HepG2 (cell line): Measurements from ENCODE around the gene ARMH1. TPM values are rescaled to one million over a fixed set of nuclear protein-coding genes. Genes with fewer than 3 reads are reported as not detected.

Experiments used
- BRF2 ChIP-seq: sonication (generic); formaldehyde crosslinking; IDR thresholded peaks from 2 replicates; pipeline ENCODE4 v1.8.1; 2022; ENCODE audit warnings: mild to moderate bottlenecking, missing genetic modification reagents
- CC2D1A ChIP-seq: sonication (generic); formaldehyde crosslinking; IDR thresholded peaks from 2 replicates; pipeline ENCODE4 v1.8.1; 2023; ENCODE audit warnings: mild to moderate bottlenecking, missing genetic modification reagents
- CSRNP1 ChIP-seq: sonication (generic); formaldehyde crosslinking; IDR thresholded peaks from 2 replicates; pipeline ENCODE4 v1.8.1; 2023; ENCODE audit warnings: mild to moderate bottlenecking, missing genetic modification reagents
- HBP1 ChIP-seq: IDR thresholded peaks from 2 replicates; pipeline ENCODE4 v1.6.1; 2016; ENCODE audit warnings: low read depth, control low read depth
- HIVEP1 ChIP-seq: sonication (generic); formaldehyde crosslinking; IDR thresholded peaks from 2 replicates; pipeline ENCODE4 v1.4.0; 2020; ENCODE audit warnings: mild to moderate bottlenecking, missing genetic modification reagents
- HNRNPK ChIP-seq: fragments of 200-400 bp; formaldehyde crosslinking; IDR thresholded peaks from 2 replicates; pipeline ENCODE4 v1.6.1; 2018; ENCODE audit warnings: low read length, low read depth, moderate library complexity, mild to moderate bottlenecking; ENCODE audit not compliant: poor library complexity, severe bottlenecking
- IKZF1 ChIP-seq: fragments of 450-650 bp; IDR thresholded peaks from 2 replicates; pipeline ENCODE4 v1.7.1; 2016
- KLF16 ChIP-seq, 2 experiments: sonication (generic) in 1 of 2; formaldehyde crosslinking in 1 of 2; IDR thresholded peaks; 2 replicates each; pipeline versions ENCODE4 v1.6.1 to v1.8.0; 2016 to 2023; ENCODE audit warnings: missing genetic modification reagents in 2 of 2, missing compliant biosample characterization in 1 of 2
- LCORL ChIP-seq, 2 experiments: fragments of 450-650 bp in 1 of 2; sonication (generic) in 1 of 2; formaldehyde crosslinking in 1 of 2; IDR thresholded peaks; 2 replicates each; pipeline versions ENCODE4 v1.5.0 to v1.6.1; 2017 to 2020; ENCODE audit warnings: antibody characterized with exemption in 1 of 2, missing genetic modification reagents in 1 of 2
- MAFG ChIP-seq: sonication (generic); formaldehyde crosslinking; IDR thresholded peaks from 2 replicates; pipeline ENCODE4 v1.5.1; 2020; ENCODE audit warnings: mild to moderate bottlenecking, missing genetic modification reagents
- MYPOP ChIP-seq: sonication (generic); formaldehyde crosslinking; IDR thresholded peaks from 2 replicates; pipeline ENCODE4 v1.8.1; 2023; ENCODE audit warnings: mild to moderate bottlenecking, moderate library complexity, missing genetic modification reagents
- NR2F2 ChIP-seq: IDR thresholded peaks from 2 replicates; pipeline ENCODE4 v1.6.1; 2012; ENCODE audit warnings: low read depth, inconsistent platforms, borderline replicate concordance
- REL ChIP-seq: sonication (generic); formaldehyde crosslinking; conservative IDR thresholded peaks from 2 replicates; pipeline ENCODE4 v1.8.0; 2022; ENCODE audit warnings: mild to moderate bottlenecking, missing genetic modification reagents, moderate library complexity
- RXRA ChIP-seq: sonication (generic); formaldehyde crosslinking; IDR thresholded peaks from 2 replicates; pipeline ENCODE4 v1.5.1; 2020; ENCODE audit warnings: missing genetic modification reagents
- SSRP1 ChIP-seq: IDR thresholded peaks from 2 replicates; pipeline ENCODE4 v1.6.1; 2016; ENCODE audit warnings: control low read depth
- STAG1 ChIP-seq: sonication (generic); formaldehyde crosslinking; IDR thresholded peaks from 2 replicates; pipeline ENCODE4 v1.4.0; 2020; ENCODE audit warnings: missing genetic modification reagents
- TGIF2 ChIP-seq: IDR thresholded peaks from 2 replicates; pipeline ENCODE4 v1.6.1; 2016; ENCODE audit warnings: control low read depth, missing compliant biosample characterization
- ZNF180 ChIP-seq: sonication (generic); formaldehyde crosslinking; IDR thresholded peaks from 2 replicates; pipeline ENCODE4 v1.4.0; 2020; ENCODE audit warnings: low read depth, missing genetic modification reagents, borderline replicate concordance
- ZNF232 ChIP-seq: sonication (generic); formaldehyde crosslinking; IDR thresholded peaks from 2 replicates; pipeline ENCODE4 v1.4.0; 2020; ENCODE audit warnings: missing genetic modification reagents, borderline replicate concordance
- ZNF337 ChIP-seq: sonication (generic); formaldehyde crosslinking; IDR thresholded peaks from 2 replicates; pipeline ENCODE4 v1.5.1; 2020; ENCODE audit warnings: missing genetic modification reagents, low read depth, mild to moderate bottlenecking, borderline replicate concordance
- ZNF354B ChIP-seq: sonication (generic); formaldehyde crosslinking; IDR thresholded peaks from 2 replicates; pipeline ENCODE4 v1.8.0; 2022; ENCODE audit warnings: mild to moderate bottlenecking, missing genetic modification reagents
- ZNF441 ChIP-seq: sonication (generic); formaldehyde crosslinking; IDR thresholded peaks from 2 replicates; pipeline ENCODE4 v1.7.0; 2021; ENCODE audit warnings: missing genetic modification reagents, borderline replicate concordance
- ZNF709 ChIP-seq: sonication (generic); formaldehyde crosslinking; IDR thresholded peaks from 2 replicates; pipeline ENCODE4 v1.5.0; 2020; ENCODE audit warnings: mild to moderate bottlenecking, missing genetic modification reagents
- ZNF790 ChIP-seq: sonication (generic); formaldehyde crosslinking; IDR thresholded peaks from 2 replicates; pipeline ENCODE4 v1.8.0; 2022; ENCODE audit warnings: missing genetic modification reagents, mild to moderate bottlenecking, borderline replicate concordance
- ZZZ3 ChIP-seq: sonication (generic); formaldehyde crosslinking; IDR thresholded peaks from 2 replicates; pipeline ENCODE4 v1.4.0; 2020; ENCODE audit warnings: missing genetic modification reagents, mild to moderate bottlenecking, borderline replicate concordance
- polyA plus RNA-seq, 8 experiments: library from polyadenylated mRNA; depleted of rRNA in 3 of 8; stranded (reverse) in 7 of 8; unstranded in 1 of 8; fragments of >200 nt; fragmentation: Illumina TruSeq in 4 of 8; extraction: Trizol in 4 of 8; gene quantifications; 2 replicates each; pipeline versions ENCODE4 v1.2.1 to v1.2.3, GENCODE V29; 2011 to 2016; ENCODE audit warnings: low read depth in 4 of 8, missing spikeins in 1 of 8, mixed read lengths in 1 of 8; ENCODE audit not compliant: insufficient read depth in 1 of 8
- total RNA-seq, 5 experiments: library from RNA; depleted of rRNA; stranded (reverse); fragments of >200 nt; fragmentation: Illumina TruSeq; extraction: Trizol; gene quantifications; 2 replicates each; pipeline ENCODE4 v1.2.3, GENCODE V29; 2016; ENCODE audit warnings: low read depth in 1 of 5

Gene ARMH1
- total and polyA plus RNA-seq, 2 of the 13 experiments (the other 11 are each of a cell fraction or from before 2014, with no cell fraction given) = 0.69 TPM; not detected in 1

- TF ChIP-seq ZNF232 = no peak
- TF ChIP-seq SSRP1 (CRISPR knock-in tag) = no peak
- peak; percentile 80 for TF ChIP-seq RXRA (CRISPR knock-in tag)
- no peak for TF ChIP-seq REL (CRISPR knock-in tag)
- 0 out of 2 replicates have a peak, but pooled peaks have one; percentile 59 for TF ChIP-seq HBP1 (CRISPR knock-in tag)
- TF ChIP-seq MAFG (CRISPR knock-in tag) = no peak
- no peak for TF ChIP-seq ZZZ3 (CRISPR knock-in tag)
- 0 out of 2 replicates have a peak, but pooled peaks have one; percentile 35 for TF ChIP-seq ZNF709
- TF ChIP-seq HNRNPK = peak; percentile 55
- TF ChIP-seq ZNF790 (CRISPR knock-in tag) = no peak
- TF ChIP-seq HIVEP1 = peak; percentile 47
- no peak for TF ChIP-seq ZNF337 (CRISPR knock-in tag)
- TF ChIP-seq TGIF2 (CRISPR knock-in tag) = no peak; the same call in 1 of the 2 replicates
- no peak for TF ChIP-seq LCORL (IDR thresholded peaks at IDR 0.05)
- TF ChIP-seq LCORL (CRISPR knock-in tag; IDR thresholded peaks at IDR 0.05) = no peak
- TF ChIP-seq MYPOP (CRISPR knock-in tag) = 0 out of 2 replicates have a peak, but pooled peaks have one; percentile 35
- TF ChIP-seq CC2D1A (CRISPR knock-in tag) = no peak
- TF ChIP-seq ZNF354B (CRISPR knock-in tag) = no peak
- no peak for TF ChIP-seq ZNF180
- no peak for TF ChIP-seq CSRNP1 (CRISPR knock-in tag)
- TF ChIP-seq ZNF441 (CRISPR knock-in tag) = no peak; the same call in 1 of the 2 replicates
- no peak for TF ChIP-seq NR2F2
- no peak for TF ChIP-seq STAG1 (CRISPR knock-in tag)
- TF ChIP-seq KLF16 (CRISPR knock-in tag; IDR thresholded peaks at IDR 0.05) = no peak; a peak in 1 of 4 replicates
- TF ChIP-seq BRF2 (CRISPR knock-in tag) = peak; percentile 51; the same call in 1 of the 2 replicates
- no peak for TF ChIP-seq IKZF1
Observed at GRCh38 chr1:44631647-44632539, 42.6 kb upstream of the ARMH1 start (continued).
